Kidney (tissue), 14 donors: ENCODE data around the gene OGDH. TPM values are rescaled to one million over a fixed set of nuclear protein-coding genes. Genes with fewer than 3 reads are reported as not detected.
A peak's percentile ranks its signal among the peaks of the same experiment; 100 is the strongest.

ENCODE experiments used
- DNase-seq, 5 donors: peaks; one replicate each; pipeline ENCODE4 v3.0.0-alpha.2; 2013 to 2020
- FAIRE-seq: peaks from 2 replicates; lab custom pipeline; 2012; peaks lifted over from hg19 to GRCh38; lab: Jason Lieb, UNC
- H3K27ac ChIP-seq, 2 donors: one replicate each; pipeline ENCODE4 v1.7.0; 2013; ENCODE audit warnings: low read depth in 2 of 2, low read length in 2 of 2, inconsistent platforms in 1 of 2
- H3K27me3 ChIP-seq: one replicate; pipeline ENCODE4 v1.7.1; 2013; ENCODE audit warnings: low read length, inconsistent platforms; ENCODE audit not compliant: control insufficient read depth, insufficient read depth
- H3K36me3 ChIP-seq, 3 donors: one replicate each; pipeline versions ENCODE4 v1.7.0 to v1.7.1; 2013; ENCODE audit warnings: low read length in 3 of 3, control low read depth in 1 of 3, inconsistent platforms in 1 of 3; ENCODE audit not compliant: insufficient read depth in 3 of 3, control insufficient read depth in 2 of 3
- H3K4me1 ChIP-seq, 3 donors: one replicate each; pipeline versions ENCODE4 v1.7.0 to v1.7.1; 2013; ENCODE audit warnings: low read length in 3 of 3, inconsistent platforms in 1 of 3, low read depth in 1 of 3; ENCODE audit not compliant: control insufficient read depth in 2 of 3, insufficient read depth in 2 of 3
- H3K4me3 ChIP-seq, 3 donors: one replicate each; pipeline versions ENCODE4 v1.7.0 to v1.8.1; 2013; ENCODE audit warnings: low read length in 3 of 3, control low read depth in 1 of 3, inconsistent platforms in 1 of 3
- H3K9ac ChIP-seq, 3 donors: one replicate each; pipeline versions ENCODE4 v1.7.0 to v1.7.1; 2013; ENCODE audit warnings: low read length in 3 of 3, control low read depth in 1 of 3, inconsistent platforms in 1 of 3
- H3K9me3 ChIP-seq, 3 donors: one replicate each; pipeline versions ENCODE4 v1.7.0 to v1.7.1; 2013; ENCODE audit warnings: low read length in 3 of 3, control low read depth in 1 of 3, inconsistent platforms in 1 of 3; ENCODE audit not compliant: control insufficient read depth in 2 of 3, insufficient read depth in 1 of 3
- CTCF ChIP-seq: IDR thresholded peaks from 3 replicates; pipeline ENCODE4 v1.5.1; 2012; ENCODE audit warnings: mild to moderate bottlenecking, moderate library complexity, borderline replicate concordance; ENCODE audit not compliant: insufficient read depth; ENCODE audit errors: extremely low read depth
- intact Hi-C: fragments of 100-400 bp; cut with DNase I; formaldehyde crosslinking; loops from one replicate; pipeline ENCODE4 v1.11.1; 2022
- polyA plus RNA-seq: library from polyadenylated mRNA; stranded (reverse); fragments of 350-450 nt; fragmentation: Illumina TruSeq; extraction: RNeasy Lipid Tissue Mini Kit (QIAGEN cat#74804); gene quantifications from one replicate; pipeline ENCODE4 v1.2.3, GENCODE V29; 2014; ENCODE audit warnings: low read depth, low replicate concordance; ENCODE audit not compliant: insufficient read depth
- total RNA-seq: library from RNA; stranded (reverse); fragmentation: NEBNext Ultra II Directional; extraction: Animal tissue kit (Norgen Biotek cat#: 25700); gene quantifications from one replicate; pipeline ENCODE4 v1.2.1, GENCODE V29; 2021
- donor health status: control.
- donor health status: control.
- donor health status: control.
- donor health status: control.
- donor health status: control.
- donor health status: DM: yes; HTN: yes; CAD: no.
- donor health status: Normal renal cell carcinoma (clear cell type).

OGDH gene
- total and polyA plus RNA-seq, 2 donors from 2014 or later: 108 to 132 TPM

DNA sequence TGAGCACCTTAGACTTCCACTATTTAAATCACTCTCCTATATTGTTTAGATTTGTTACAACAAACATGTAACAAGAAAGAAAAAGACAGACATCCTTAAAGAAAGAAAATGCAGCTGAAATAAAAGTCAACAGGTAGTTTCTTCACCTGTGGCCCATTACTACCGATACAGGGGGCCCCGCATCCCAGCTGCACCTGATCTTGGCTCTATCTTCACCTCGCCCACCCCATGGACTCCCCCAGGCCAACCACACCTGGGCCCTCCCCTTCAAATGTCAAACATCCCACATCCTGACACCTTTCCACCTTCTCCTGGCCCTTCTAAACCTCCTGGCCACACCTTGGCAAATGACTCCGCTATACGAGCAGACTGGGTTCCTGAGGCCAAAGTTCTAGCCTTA, 39.7 kb upstream of the OGDH start:
- H3K4me3 ChIP-seq: no peak overlapping the region
- H3K9ac ChIP-seq: no peak overlapping the region
- TF ChIP-seq CTCF: no peak
- no peaks in the 10 kb centered on the region for H3K9me3 ChIP-seq
- FAIRE-seq (no peak), DNase-seq (no peak)
- intact Hi-C loops: no loop called here
- H3K27me3 ChIP-seq: no peaks in the 10 kb centered on the region
- H3K27ac ChIP-seq: no peak overlapping the region
- peaks cover 0 to 14% (median 0%) of the 10 kb centered on the region in 3 donors for H3K4me1 ChIP-seq
- H3K36me3 ChIP-seq: peaks cover 21 to 61% (median 50%) of the 10 kb centered on the region in 3 donors

DNA sequence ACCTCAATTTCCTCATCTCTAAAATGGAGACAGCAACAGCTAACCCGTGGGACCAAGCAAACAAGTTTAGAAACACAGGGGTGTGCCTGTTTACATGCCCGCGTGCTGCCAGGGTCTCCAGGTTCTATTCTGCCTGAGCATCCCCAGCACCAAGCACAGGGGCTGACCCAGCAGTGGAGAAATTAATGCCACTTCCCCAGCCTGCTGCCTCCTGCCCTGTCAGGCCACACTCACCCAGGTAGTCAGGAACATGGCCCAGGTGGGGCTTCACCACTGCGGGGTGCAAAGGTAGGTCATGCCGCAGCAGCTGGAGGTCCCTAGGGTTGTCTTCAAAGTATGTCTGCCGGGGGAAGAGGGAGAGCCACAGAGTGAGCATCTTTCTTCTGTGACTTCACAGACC, 38.5 kb upstream of the OGDH start:
- no peak for TF ChIP-seq CTCF
- H3K27me3 ChIP-seq: no peaks in the 10 kb centered on the region
- DNase-seq (no peak), FAIRE-seq (no peak)
- peaks cover 3 to 17% (median 7%) of the 10 kb centered on the region in 3 donors for H3K4me1 ChIP-seq
- intact Hi-C loops: no loop called here
- peaks cover 27 to 73% (median 61%) of the 10 kb centered on the region in 3 donors for H3K36me3 ChIP-seq
- H3K9ac ChIP-seq: no peak overlapping the region
- H3K9me3 ChIP-seq: no peaks in the 10 kb centered on the region
- H3K27ac ChIP-seq: no peak overlapping the region
- no peak overlapping the region for H3K4me3 ChIP-seq

DNA sequence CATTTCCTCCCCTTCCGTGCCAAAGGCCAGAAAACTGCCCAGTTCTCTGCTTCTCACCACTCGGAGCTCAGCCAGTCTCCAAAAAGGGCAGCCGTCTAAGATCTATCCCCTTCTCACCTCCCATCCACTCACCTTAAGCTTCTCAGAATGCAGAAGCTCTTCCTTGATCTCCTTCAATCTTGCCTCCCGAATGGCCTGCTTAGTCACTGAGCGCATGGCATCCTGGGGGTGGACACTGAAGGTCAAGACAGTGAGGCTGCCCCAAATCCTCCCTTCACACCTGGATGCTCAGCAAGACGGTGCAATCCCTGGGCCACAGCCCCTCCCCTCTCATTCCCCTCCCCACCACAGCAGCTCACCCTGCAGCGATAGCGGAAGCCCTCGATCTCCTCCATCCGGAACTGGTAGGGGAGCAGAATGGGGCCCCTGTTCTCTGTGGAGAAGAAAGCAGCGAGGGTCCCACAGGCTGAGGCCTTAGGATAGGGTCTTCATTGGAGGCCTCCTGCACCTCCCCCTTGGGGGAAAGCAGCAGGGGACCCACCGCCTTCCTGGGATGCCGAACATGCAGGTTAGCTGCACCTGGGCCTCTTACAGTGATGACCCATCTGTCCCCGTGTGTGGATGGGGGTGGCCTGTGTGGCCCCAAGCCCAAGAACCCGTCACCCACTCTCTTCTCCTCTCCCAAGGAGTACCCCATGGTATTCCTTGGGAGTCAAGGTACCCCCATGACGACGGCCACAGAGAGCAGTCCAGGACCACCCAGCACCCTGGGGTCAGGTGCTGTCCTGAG, 37.5 kb upstream of the OGDH start:
- TF ChIP-seq CTCF: no peak
- no peak overlapping the region for H3K9ac ChIP-seq
- no peaks in the 10 kb centered on the region for H3K9me3 ChIP-seq
- H3K27me3 ChIP-seq: no peaks in the 10 kb centered on the region
- DNase-seq (no peak), FAIRE-seq (no peak)
- H3K36me3 ChIP-seq: peaks cover 27 to 74% (median 59%) of the 10 kb centered on the region in 3 donors
- H3K27ac ChIP-seq: peak overlapping the region in 1 of 2 donors; percentile 0
- intact Hi-C loops: no loop called here
- H3K4me1 ChIP-seq: peaks cover 3 to 18% (median 9%) of the 10 kb centered on the region in 3 donors
- no peak overlapping the region for H3K4me3 ChIP-seq
